HCT116 (cell line): ENCODE data around the gene SHISAL2A. TPM values are rescaled to one million over a fixed set of nuclear protein-coding genes. Genes with fewer than 3 reads are reported as not detected.

ENCODE experiments used
- ATAC-seq: fragments of 200-7000 bp; cut with Tn5 transposase; 2 replicates; pipeline ENCODE4 v1.9.1; 2020; ENCODE audit warnings: mild to moderate bottlenecking, moderate library complexity
- BruUV-seq: library from RNA; stranded (reverse); fragments of 400-500 nt; replicated peaks from 2 replicates; lab custom pipeline; 2021; lab: Mats Ljungman, UMichigan
- CTCF ChIA-PET: fragments of 300-600 bp; sonication (Branson Sonifier 250); formaldehyde crosslinking; loops from one replicate; lab custom pipeline; 2021; ENCODE audit warnings: antibody characterized with exemption; lab: Charles Lee
- POLR2A ChIA-PET: fragments of 300-600, 350-600 bp; sonication (Branson Sonifier 250); formaldehyde crosslinking; loops from one replicate; lab custom pipeline; 2021; ENCODE audit warnings: antibody characterized with exemption; lab: Charles Lee
- RAD21 ChIA-PET, 2 experiments: fragments of 300-600 bp; sonication (Branson Sonifier 250); formaldehyde crosslinking; loops; one replicate each; lab custom pipeline; 2023; ENCODE audit warnings: low total read pairs in 2 of 2; ENCODE audit not compliant: uncharacterized antibody in 2 of 2, unreplicated experiment in 2 of 2, low non-redundant PET in 1 of 2; lab: Charles Lee
- DNase-seq: peaks from one replicate; pipeline ENCODE4 v3.0.0-alpha.2; 2010; ENCODE audit warnings: low read depth, low spot score
- H2AFZ ChIP-seq: fragments of 200-600 bp; shearing (Covaris generic), sonication (generic); 2 replicates; pipeline ENCODE4 v1.6.1; 2017; ENCODE audit warnings: low read depth, mixed run types, mixed read lengths, antibody characterized with exemption, low read length; ENCODE audit not compliant: poor library complexity, severe bottlenecking
- H3K27ac ChIP-seq: 2 replicates; pipeline ENCODE4 v1.5.1; 2012; ENCODE audit warnings: low read depth, low read length
- H3K27me3 ChIP-seq: fragments of 200-600 bp; sonication (generic); 2 replicates; pipeline ENCODE4 v1.6.1; 2016; ENCODE audit warnings: mixed run types, low read length, mixed read lengths; ENCODE audit not compliant: insufficient read depth
- H3K36me3 ChIP-seq, 2 experiments: fragments of 200-500 bp in 1 of 2; fragments of 200-600 bp in 1 of 2; sonication (Bioruptor generic) in 1 of 2; sonication (generic) in 1 of 2; 2 replicates each; pipeline versions ENCODE4 v1.5.1 to v1.6.1; 2014 to 2016; ENCODE audit warnings: low read length in 2 of 2, inconsistent platforms in 1 of 2, mixed read lengths in 1 of 2, mixed run types in 1 of 2; ENCODE audit not compliant: insufficient read depth in 2 of 2, control insufficient read depth in 1 of 2
- H3K4me1 ChIP-seq, 2 experiments: fragments of 200-600 bp in 1 of 2; sonication (generic) in 1 of 2; 2 replicates each; pipeline versions ENCODE4 v1.5.1 to v1.6.1; 2012 to 2017; ENCODE audit warnings: low read length in 2 of 2, inconsistent platforms in 1 of 2, mild to moderate bottlenecking in 1 of 2, mixed read lengths in 1 of 2, mixed run types in 1 of 2, moderate library complexity in 1 of 2; ENCODE audit not compliant: insufficient read depth in 2 of 2, control insufficient read depth in 1 of 2
- H3K4me2 ChIP-seq: fragments of 200-600 bp; sonication (generic); 2 replicates; pipeline ENCODE4 v1.6.1; 2017; ENCODE audit warnings: mixed run types, low read length, mixed read lengths
- H3K4me3 ChIP-seq, 2 experiments: fragments of 200-600 bp in 1 of 2; sonication (generic) in 1 of 2; replicated peaks in 1 of 2; 2 replicates each; pipeline ENCODE4 v1.5.1; 2011 to 2016; ENCODE audit warnings: low read length in 2 of 2, control low read depth in 1 of 2, low read depth in 1 of 2, mild to moderate bottlenecking in 1 of 2, mixed read lengths in 1 of 2, mixed run types in 1 of 2
- H3K79me2 ChIP-seq: fragments of 200-600 bp; sonication (generic); 2 replicates; pipeline ENCODE4 v1.6.1; 2017; ENCODE audit warnings: mild to moderate bottlenecking, mixed run types, low read length, moderate library complexity, mixed read lengths; ENCODE audit not compliant: insufficient read depth
- H3K9ac ChIP-seq: fragments of 200-600 bp; sonication (generic); 2 replicates; pipeline ENCODE4 v1.6.1; 2016; ENCODE audit warnings: low read length, mixed read lengths
- H3K9me2 ChIP-seq: fragments of 200-600 bp; sonication (generic), shearing (Covaris generic); 2 replicates; pipeline ENCODE4 v1.6.1; 2017; ENCODE audit warnings: mixed run types, mild to moderate bottlenecking, moderate library complexity; ENCODE audit not compliant: insufficient read depth
- H3K9me3 ChIP-seq, 2 experiments: fragments of 200-500 bp in 1 of 2; fragments of 200-600 bp in 1 of 2; sonication (Bioruptor generic) in 1 of 2; sonication (generic) in 1 of 2; 2 replicates each; pipeline ENCODE4 v1.6.1; 2014 to 2017; ENCODE audit warnings: low read length in 2 of 2, mixed read lengths in 2 of 2, inconsistent platforms in 1 of 2, low read depth in 1 of 2, mild to moderate bottlenecking in 1 of 2, mixed run types in 1 of 2, moderate library complexity in 1 of 2; ENCODE audit not compliant: control insufficient read depth in 1 of 2, insufficient read depth in 1 of 2
- H4K20me1 ChIP-seq: fragments of 200-600 bp; sonication (generic), shearing (Covaris generic); 2 replicates; pipeline ENCODE4 v1.6.1; 2017; ENCODE audit warnings: mixed run types, mild to moderate bottlenecking, moderate library complexity; ENCODE audit not compliant: insufficient read depth
- ELF1 ChIP-seq: IDR thresholded peaks from 2 replicates; pipeline ENCODE4 v1.6.1; 2012; ENCODE audit warnings: low read depth, borderline replicate concordance
- EZH2phosphoT487 ChIP-seq: fragments of 200-600 bp; IDR thresholded peaks from 2 replicates; pipeline ENCODE4 v1.6.1; 2018; ENCODE audit warnings: antibody characterized with exemption, borderline replicate concordance
- POLR2A ChIP-seq: IDR thresholded peaks from 2 replicates; pipeline ENCODE4 v1.7.0; 2011; ENCODE audit warnings: borderline replicate concordance; ENCODE audit not compliant: insufficient read depth, insufficient read length; ENCODE audit errors: extremely low read depth
- POLR2AphosphoS5 ChIP-seq: IDR thresholded peaks from 2 replicates; pipeline ENCODE4 v1.6.1; 2011; ENCODE audit warnings: mild to moderate bottlenecking, low read depth, low read length, moderate library complexity
- SP1 ChIP-seq: IDR thresholded peaks from 2 replicates; pipeline ENCODE4 v1.6.1; 2012; ENCODE audit warnings: low read depth
- SRF ChIP-seq: IDR thresholded peaks from 2 replicates; pipeline ENCODE4 v1.6.1; 2012; ENCODE audit warnings: low read depth
- intact Hi-C: fragments of 100-400 bp; cut with micrococcal nuclease; formaldehyde crosslinking; loops from 2 replicates; pipeline ENCODE4 v1.10.0; 2022
- total RNA-seq: library from RNA; stranded (reverse); gene quantifications from one replicate; pipeline ENCODE4 v1.2.1, GENCODE V29; 2021; ENCODE audit not compliant: unreplicated experiment
- TF ChIP-seq, protein P1 (sequence below): IDR thresholded peaks from 2 replicates; pipeline ENCODE4 v1.6.1; 2012; ENCODE audit warnings: low read depth
- TF ChIP-seq, protein P2 (sequence below): IDR thresholded peaks from 2 replicates; pipeline ENCODE4 v1.6.1; 2012

Gene SHISAL2A
- total RNA-seq, 1 experiment from 2014 or later, result not detected

DNA sequence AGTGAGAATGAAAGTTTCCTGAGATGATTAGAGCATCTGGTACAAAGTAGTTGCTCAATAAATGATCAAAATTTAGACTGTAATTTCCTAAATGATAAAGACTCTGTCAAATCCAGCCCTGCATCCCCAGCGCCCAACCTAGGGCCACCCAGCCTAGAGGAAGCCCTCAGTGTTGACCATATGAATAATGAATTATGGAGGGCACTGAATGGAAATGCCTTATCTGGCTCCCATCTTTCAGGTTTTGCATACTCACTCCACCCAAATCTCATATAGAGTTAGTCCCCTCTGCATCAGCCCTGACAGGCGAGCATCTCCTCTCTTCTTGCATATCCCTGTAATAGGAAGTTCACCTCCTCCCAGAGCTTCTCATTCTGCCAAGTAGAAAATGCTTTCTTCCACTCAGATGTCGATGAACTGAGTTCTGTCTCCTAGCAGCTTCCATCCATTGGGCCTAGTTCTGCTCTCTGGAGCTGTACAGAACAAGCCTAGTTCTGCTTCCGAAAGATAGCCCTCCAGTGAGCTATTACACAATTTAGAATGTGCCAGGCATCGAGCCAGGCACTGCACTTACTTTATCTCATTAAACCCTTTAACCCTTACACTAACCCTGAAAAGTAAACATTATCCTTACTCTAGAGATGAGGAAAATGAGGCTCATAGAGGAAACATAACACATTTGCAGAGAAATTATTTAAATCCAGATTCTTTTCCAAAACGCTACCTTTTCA is 44.3 kb downstream of the SHISAL2A start:
- no peaks in the 10 kb centered on the region for H4K20me1 ChIP-seq
- ATAC-seq (no peak), DNase-seq (no peak)
- POLR2A ChIA-PET, result no interaction called here
- no peak overlapping the region for H3K4me3 ChIP-seq
- no peaks in the 10 kb centered on the region for H3K9me2 ChIP-seq
- H3K4me2 ChIP-seq, result no peak overlapping the region
- no peak overlapping the region for H3K9ac ChIP-seq
- intact Hi-C loops, result no loop called here
- H3K27ac ChIP-seq, result no peak overlapping the region
- H2AFZ ChIP-seq, result no peak overlapping the region
- CTCF ChIA-PET, result interaction anchor here (0.8 kb wide), 1 partner anchor 9 kb away, joined by 4 read pairs; no protein-coding TSS in a partner anchor
- no peak for TF ChIP-seq EZH2phosphoT487
- TF ChIP-seq POLR2AphosphoS5, result no peak
- TF ChIP-seq POLR2A, result no peak
- TF ChIP-seq ELF1, result no peak
- TF ChIP-seq, protein P1, sequence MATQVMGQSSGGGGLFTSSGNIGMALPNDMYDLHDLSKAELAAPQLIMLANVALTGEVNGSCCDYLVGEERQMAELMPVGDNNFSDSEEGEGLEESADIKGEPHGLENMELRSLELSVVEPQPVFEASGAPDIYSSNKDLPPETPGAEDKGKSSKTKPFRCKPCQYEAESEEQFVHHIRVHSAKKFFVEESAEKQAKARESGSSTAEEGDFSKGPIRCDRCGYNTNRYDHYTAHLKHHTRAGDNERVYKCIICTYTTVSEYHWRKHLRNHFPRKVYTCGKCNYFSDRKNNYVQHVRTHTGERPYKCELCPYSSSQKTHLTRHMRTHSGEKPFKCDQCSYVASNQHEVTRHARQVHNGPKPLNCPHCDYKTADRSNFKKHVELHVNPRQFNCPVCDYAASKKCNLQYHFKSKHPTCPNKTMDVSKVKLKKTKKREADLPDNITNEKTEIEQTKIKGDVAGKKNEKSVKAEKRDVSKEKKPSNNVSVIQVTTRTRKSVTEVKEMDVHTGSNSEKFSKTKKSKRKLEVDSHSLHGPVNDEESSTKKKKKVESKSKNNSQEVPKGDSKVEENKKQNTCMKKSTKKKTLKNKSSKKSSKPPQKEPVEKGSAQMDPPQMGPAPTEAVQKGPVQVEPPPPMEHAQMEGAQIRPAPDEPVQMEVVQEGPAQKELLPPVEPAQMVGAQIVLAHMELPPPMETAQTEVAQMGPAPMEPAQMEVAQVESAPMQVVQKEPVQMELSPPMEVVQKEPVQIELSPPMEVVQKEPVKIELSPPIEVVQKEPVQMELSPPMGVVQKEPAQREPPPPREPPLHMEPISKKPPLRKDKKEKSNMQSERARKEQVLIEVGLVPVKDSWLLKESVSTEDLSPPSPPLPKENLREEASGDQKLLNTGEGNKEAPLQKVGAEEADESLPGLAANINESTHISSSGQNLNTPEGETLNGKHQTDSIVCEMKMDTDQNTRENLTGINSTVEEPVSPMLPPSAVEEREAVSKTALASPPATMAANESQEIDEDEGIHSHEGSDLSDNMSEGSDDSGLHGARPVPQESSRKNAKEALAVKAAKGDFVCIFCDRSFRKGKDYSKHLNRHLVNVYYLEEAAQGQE, result no peak
- TF ChIP-seq, protein P2, sequence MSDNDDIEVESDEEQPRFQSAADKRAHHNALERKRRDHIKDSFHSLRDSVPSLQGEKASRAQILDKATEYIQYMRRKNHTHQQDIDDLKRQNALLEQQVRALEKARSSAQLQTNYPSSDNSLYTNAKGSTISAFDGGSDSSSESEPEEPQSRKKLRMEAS, result no peak
- TF ChIP-seq SRF, result no peak
- TF ChIP-seq SP1, result no peak
- H3K4me1 ChIP-seq, result peaks cover 8 to 13% of the 10 kb centered on the region in 2 experiments; a peak in 3 of 4 replicates
- no peaks in the 10 kb centered on the region for H3K9me3 ChIP-seq
- RAD21 ChIA-PET, result no interaction called here
- H3K79me2 ChIP-seq, result no peaks in the 10 kb centered on the region
- H3K27me3 ChIP-seq, result no peaks in the 10 kb centered on the region
- no TSS peak for BruUV-seq
- no peaks in the 10 kb centered on the region for H3K36me3 ChIP-seq
